ENCODE measurements around the gene THSD7B.
"Not testable (repeated sequence)": the region's sequence is repeated elsewhere in the genome, so short reads cannot be mapped to it uniquely, and the experiment has no call there.

Gene THSD7B

DNA sequence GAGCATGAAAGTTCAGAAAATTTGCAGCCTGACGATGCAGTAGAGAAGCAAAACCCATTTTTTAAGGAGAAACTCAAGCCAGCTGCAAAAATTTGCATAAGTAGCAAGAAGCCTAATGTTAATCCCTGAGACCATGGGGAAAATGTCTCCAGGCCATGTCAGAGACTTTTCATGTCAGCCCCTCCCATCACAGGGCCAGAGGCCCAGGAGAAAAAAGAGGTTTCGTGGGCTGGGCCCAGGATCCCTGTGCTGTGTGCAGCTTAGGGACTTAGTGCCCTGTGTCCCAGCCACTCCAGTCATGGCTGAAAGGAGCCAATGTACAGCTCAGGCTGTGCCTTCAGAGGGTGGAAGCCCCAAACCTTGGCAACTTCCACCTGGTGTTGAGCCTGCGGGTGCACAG lies 533.0 kb downstream of the THSD7B start:
- no peak for DNase-seq (ENCODE audit: low read depth)
- no peak overlapping the region for H3K4me3 ChIP-seq (ENCODE audit: low read depth, low read length)
- TF ChIP-seq, protein P1, sequence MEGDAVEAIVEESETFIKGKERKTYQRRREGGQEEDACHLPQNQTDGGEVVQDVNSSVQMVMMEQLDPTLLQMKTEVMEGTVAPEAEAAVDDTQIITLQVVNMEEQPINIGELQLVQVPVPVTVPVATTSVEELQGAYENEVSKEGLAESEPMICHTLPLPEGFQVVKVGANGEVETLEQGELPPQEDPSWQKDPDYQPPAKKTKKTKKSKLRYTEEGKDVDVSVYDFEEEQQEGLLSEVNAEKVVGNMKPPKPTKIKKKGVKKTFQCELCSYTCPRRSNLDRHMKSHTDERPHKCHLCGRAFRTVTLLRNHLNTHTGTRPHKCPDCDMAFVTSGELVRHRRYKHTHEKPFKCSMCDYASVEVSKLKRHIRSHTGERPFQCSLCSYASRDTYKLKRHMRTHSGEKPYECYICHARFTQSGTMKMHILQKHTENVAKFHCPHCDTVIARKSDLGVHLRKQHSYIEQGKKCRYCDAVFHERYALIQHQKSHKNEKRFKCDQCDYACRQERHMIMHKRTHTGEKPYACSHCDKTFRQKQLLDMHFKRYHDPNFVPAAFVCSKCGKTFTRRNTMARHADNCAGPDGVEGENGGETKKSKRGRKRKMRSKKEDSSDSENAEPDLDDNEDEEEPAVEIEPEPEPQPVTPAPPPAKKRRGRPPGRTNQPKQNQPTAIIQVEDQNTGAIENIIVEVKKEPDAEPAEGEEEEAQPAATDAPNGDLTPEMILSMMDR (IDR thresholded peaks at IDR 0.05; ENCODE audit: low read depth, low read length, missing control alignments) = no peak

DNA sequence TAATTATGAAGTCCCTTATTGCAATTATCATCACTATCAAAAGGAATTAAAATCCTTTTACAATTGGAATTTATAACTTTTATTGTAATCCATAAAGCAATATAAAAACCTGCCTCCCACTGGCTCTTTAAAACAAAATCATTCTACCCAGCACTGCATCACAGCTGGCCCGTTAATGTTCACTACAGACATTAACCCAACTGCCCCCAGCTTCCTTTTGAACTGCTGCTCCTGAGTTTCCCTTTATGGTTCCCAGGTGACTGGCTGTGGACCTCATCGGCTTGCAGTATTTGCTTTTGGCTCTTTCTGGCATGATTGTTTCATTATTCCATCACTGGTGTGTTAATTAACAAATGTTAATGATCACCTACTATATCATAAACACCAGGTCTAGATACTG lies 535.6 kb downstream of the THSD7B start:
- TF ChIP-seq, protein P1 (IDR thresholded peaks at IDR 0.05; ENCODE audit: low read depth, low read length, missing control alignments) = no peak
- no peak for DNase-seq (ENCODE audit: low read depth)
- no peak overlapping the region for H3K4me3 ChIP-seq (ENCODE audit: low read depth, low read length)

DNA sequence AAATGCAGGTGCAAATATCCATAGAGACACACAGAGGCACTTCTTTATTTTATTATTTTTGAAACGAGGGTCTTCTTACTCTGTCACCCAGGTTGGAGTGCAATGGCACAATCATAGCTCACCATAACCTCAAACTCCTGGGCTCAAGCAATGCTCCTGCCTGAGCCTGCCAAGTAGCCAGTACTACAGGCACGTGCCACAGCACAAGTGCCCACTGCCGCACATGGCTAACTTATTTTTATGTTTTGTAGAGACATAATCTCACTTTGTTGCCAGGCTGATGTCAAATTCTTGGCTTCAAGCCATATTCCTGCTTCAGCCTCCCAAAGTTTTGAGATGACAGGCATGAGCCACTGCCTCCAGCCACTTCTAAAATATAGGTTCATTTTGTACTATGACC lies 537.6 kb downstream of the THSD7B start:
- TF ChIP-seq, protein P1 (IDR thresholded peaks at IDR 0.05; ENCODE audit: low read depth, low read length, missing control alignments) = no peak
- no peak overlapping the region for H3K4me3 ChIP-seq (ENCODE audit: low read depth, low read length)
- DNase-seq (ENCODE audit: low read depth) = no peak

DNA sequence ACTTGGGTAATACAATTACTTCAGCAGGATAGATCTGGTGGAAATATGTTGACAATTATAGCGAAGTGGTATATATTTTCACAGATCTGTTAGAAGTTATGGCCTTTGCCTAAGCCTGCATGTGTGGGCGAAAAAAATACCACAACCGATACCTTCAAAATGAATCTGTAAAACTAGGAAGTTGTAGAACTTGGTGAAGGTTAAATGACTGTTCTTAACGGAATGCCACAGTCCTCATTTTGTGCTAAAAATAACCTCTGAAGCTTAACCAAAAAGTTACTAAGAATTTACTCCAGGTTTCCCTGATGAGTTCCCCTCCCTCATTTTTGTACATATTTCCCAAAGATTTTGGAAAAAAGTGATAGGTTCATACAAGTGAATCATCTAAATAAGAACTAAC lies 550.7 kb downstream of the THSD7B start:
- no peak overlapping the region for H3K4me3 ChIP-seq (ENCODE audit: low read depth, low read length)
- DNase-seq (ENCODE audit: low read depth) = no peak
- TF ChIP-seq, protein P1 (IDR thresholded peaks at IDR 0.05; ENCODE audit: low read depth, low read length, missing control alignments) = no peak

DNA sequence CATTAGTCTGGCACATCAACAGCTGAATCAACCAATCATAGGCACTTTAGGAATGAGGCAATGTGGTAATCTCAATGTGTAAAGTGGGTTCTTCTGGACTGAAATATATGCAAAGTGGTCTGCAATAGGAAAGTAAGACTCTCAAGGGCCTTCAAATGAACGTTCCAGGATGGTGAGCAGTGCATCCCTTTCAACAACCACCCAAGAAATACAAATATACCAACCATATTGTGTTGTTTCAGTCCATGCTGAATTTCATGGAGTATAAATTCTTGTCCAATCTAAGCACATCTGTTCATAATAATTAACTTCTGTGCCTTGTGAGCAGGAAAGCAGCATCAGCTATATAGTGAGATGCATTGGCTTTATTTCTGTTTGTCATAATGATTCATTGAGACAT lies 556.2 kb downstream of the THSD7B start:
- TF ChIP-seq, protein P1 (IDR thresholded peaks at IDR 0.05; ENCODE audit: low read depth, low read length, missing control alignments) = no peak
- H3K4me3 ChIP-seq (ENCODE audit: low read depth, low read length) = no peak overlapping the region
- DNase-seq (ENCODE audit: low read depth) = no peak

DNA sequence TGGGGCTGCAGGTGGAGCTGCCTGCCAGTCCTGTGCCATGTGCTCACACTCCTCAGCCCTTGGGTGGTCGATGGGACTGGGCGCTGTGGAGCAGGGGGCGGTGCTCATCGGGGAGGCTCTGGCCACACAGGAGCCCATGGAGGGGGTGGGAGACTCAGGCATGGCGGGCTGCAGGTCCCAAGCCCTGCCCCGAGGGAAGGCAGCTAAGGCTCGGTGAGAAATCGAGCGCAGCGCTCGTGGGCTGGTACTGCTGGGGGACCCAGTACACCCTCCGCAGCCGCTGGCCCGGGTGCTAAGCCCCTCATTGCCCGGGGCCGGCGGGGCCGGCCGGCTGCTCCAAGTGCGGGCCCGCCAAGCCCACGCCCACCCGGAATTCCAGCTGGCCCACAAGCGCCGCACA lies 566.2 kb downstream of the THSD7B start:
- DNase-seq (ENCODE audit: low read depth); H3K4me3 ChIP-seq (ENCODE audit: low read depth, low read length): not testable (repeated sequence)

DNA sequence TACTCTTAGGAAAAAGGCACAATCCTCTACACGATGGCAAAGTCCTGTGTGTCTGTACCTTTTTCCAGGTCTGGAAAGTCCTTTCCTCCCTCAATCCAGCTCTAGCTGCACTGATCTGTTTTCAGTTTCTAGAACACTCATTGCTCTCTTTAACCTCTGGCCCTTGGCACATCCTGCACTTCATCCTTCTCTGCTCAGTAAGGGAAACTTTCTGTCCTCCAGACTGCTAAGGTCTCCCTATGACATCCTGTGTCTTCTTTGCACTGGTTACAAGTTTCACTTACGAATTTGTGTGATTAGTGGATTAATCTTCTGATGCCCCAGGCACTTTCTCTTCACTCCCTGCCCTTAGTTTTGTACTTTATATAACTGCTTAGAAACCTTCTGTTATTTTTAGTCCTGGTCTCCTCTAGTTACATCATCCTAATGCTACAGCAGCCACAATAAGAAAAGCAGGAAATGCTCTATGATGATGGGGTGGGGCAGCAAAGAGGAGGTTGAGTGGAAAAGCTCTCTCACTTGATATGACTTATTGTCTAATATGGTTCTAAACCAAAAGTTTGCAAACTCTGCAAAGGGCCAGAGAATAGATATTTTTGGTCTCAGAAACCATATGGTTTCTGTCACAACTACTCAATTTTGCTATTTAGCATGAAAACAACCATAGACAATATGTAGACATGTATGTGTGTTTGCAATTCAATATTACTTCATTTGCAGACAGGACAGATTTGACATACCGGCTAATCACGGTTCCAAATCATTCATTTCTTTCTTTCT lies 568.2 kb downstream of the THSD7B start:
- no peak overlapping the region for H3K4me3 ChIP-seq (ENCODE audit: low read depth, low read length)
- TF ChIP-seq, protein P1 (IDR thresholded peaks at IDR 0.05; ENCODE audit: low read depth, low read length, missing control alignments) = no peak
- DNase-seq (ENCODE audit: low read depth) = no peak

Data from GM12864 (cell line).